Cardiac muscle cell (in vitro differentiated cells and primary cell): ENCODE results near the gene AK9. TPM values are rescaled to one million over a fixed set of nuclear protein-coding genes. Genes with fewer than 3 reads are reported as not detected.
"Not testable (repeated sequence)": the region's sequence is repeated elsewhere in the genome, so short reads cannot be mapped to it uniquely, and the experiment has no call there.

Source experiments
- DNase-seq, 2 donors: peaks; one replicate each; pipeline versions ENCODE4 v3.0.0 to v3.0.0-alpha.2; 2010 to 2017; ENCODE audit warnings: low read depth in 1 of 2, low spot score in 1 of 2
- H3K27ac ChIP-seq: fragments of 200-600 bp; sonication (generic); 2 replicates; pipeline ENCODE4 v1.5.1; 2016
- H3K27me3 ChIP-seq: fragments of 200-600 bp; sonication (generic); 2 replicates; pipeline ENCODE4 v1.6.0; 2016; ENCODE audit warnings: control low read depth
- H3K36me3 ChIP-seq: fragments of 200-600 bp; sonication (generic); 2 replicates; pipeline ENCODE4 v1.5.1; 2016; ENCODE audit warnings: control low read depth
- H3K4me1 ChIP-seq: fragments of 200-600 bp; sonication (generic); 2 replicates; pipeline ENCODE4 v1.8.1; 2017; ENCODE audit warnings: low read depth, mild to moderate bottlenecking, mixed run types
- H3K4me3 ChIP-seq: fragments of 200-600 bp; sonication (generic); 2 replicates; pipeline ENCODE4 v1.5.1; 2016; ENCODE audit warnings: mild to moderate bottlenecking
- H3K9me3 ChIP-seq: fragments of 200-600 bp; sonication (generic); 2 replicates; pipeline ENCODE4 v1.5.1; 2017; ENCODE audit warnings: low read depth, mild to moderate bottlenecking, control low read depth
- CTCF ChIP-seq: IDR thresholded peaks from 2 replicates; pipeline ENCODE4 v1.5.1; 2012; ENCODE audit warnings: low read depth, mild to moderate bottlenecking, low read length
- polyA plus RNA-seq: library from polyadenylated mRNA; unstranded; fragments of >200 nt; fragmentation: Nextera tagmentation; extraction: Ambion mirVana; gene quantifications from 2 replicates; pipeline ENCODE4 v1.2.1, GENCODE V29; 2016
- total RNA-seq: library from RNA; depleted of rRNA; stranded (reverse); fragments of >200 nt; gene quantifications from 2 replicates; pipeline ENCODE4 v1.2.3, GENCODE V29; 2016

The AK9 gene
- total and polyA plus RNA-seq, 2 experiments from 2014 or later: 8.3 to 18.6 TPM

- Histone ChIP-seq H3K27ac (no peak overlapping the region), H3K27me3 (peaks cover 9% of the 10 kb centered on the region), H3K4me3 (no peak overlapping the region), H3K9me3 (no peaks in the 10 kb centered on the region), H3K4me1 (peaks cover 2% of the 10 kb centered on the region), H3K36me3 (no peaks in the 10 kb centered on the region)
- TF ChIP-seq CTCF: no peak
- DNase-seq: no peak
Measured at GRCh38 chr6:109686566-109687265, 4.3 kb downstream of the AK9 start.

GRCh38 chr6:109678661-109679505, 12.1 kb downstream of the AK9 start:
- peak overlapping the region; percentile 78 for H3K27ac ChIP-seq
- not testable (repeated sequence) for H3K4me1 ChIP-seq, H3K9me3 ChIP-seq, H3K27me3 ChIP-seq, H3K36me3 ChIP-seq, H3K4me3 ChIP-seq
- DNase-seq: peak; percentile 11 to 20

GRCh38 chr6:109678240-109678639, 12.8 kb downstream of the AK9 start:
- TF ChIP-seq CTCF: no peak
- Histone ChIP-seq H3K4me1 (no peaks in the 10 kb centered on the region), H3K9me3 (no peaks in the 10 kb centered on the region), H3K27ac (peak overlapping the region; percentile 78), H3K4me3 (no peak overlapping the region), H3K27me3 (no peaks in the 10 kb centered on the region), H3K36me3 (no peaks in the 10 kb centered on the region)
- DNase-seq: no peak

- Histone ChIP-seq H3K4me3 (no peak overlapping the region), H3K9me3 (no peaks in the 10 kb centered on the region), H3K4me1 (no peaks in the 10 kb centered on the region), H3K27ac (no peak overlapping the region), H3K27me3 (no peaks in the 10 kb centered on the region), H3K36me3 (no peaks in the 10 kb centered on the region)
- no peak for TF ChIP-seq CTCF
- DNase-seq: no peak
Measured at GRCh38 chr6:109676724-109677123, 14.3 kb downstream of the AK9 start.

GRCh38 chr6:109672839-109673238, 18.2 kb downstream of the AK9 start:
- Histone ChIP-seq H3K4me1 (no peaks in the 10 kb centered on the region), H3K4me3 (no peak overlapping the region), H3K27me3 (no peaks in the 10 kb centered on the region), H3K36me3 (no peaks in the 10 kb centered on the region), H3K9me3 (no peaks in the 10 kb centered on the region), H3K27ac (no peak overlapping the region)
- no peak for DNase-seq
- TF ChIP-seq CTCF: no peak

GRCh38 chr6:109672175-109672574, 18.8 kb downstream of the AK9 start:
- no peaks in the 10 kb centered on the region for H3K36me3 ChIP-seq
- TF ChIP-seq CTCF: no peak
- H3K27me3 ChIP-seq: no peaks in the 10 kb centered on the region
- H3K27ac ChIP-seq: no peak overlapping the region
- H3K4me1 ChIP-seq: no peaks in the 10 kb centered on the region
- no peak for DNase-seq
- H3K4me3 ChIP-seq: no peak overlapping the region
- no peaks in the 10 kb centered on the region for H3K9me3 ChIP-seq
